PFSK-1 (cell line): ENCODE results near the gene PTGER4.

ENCODE experiments used
- FOXP2 ChIP-seq: optimal IDR thresholded peaks from 2 replicates; pipeline ENCODE3; 2011; ENCODE audit warnings: borderline replicate concordance, control low read depth, inconsistent platforms; ENCODE audit not compliant: insufficient read depth; ENCODE audit errors: extremely low read length, extremely low read depth
- POLR2AphosphoS5 ChIP-seq: IDR thresholded peaks from 2 replicates; pipeline ENCODE4 v1.6.1; 2012; ENCODE audit warnings: low read depth, mild to moderate bottlenecking, control low read depth, low read length, moderate library complexity
- SIN3A ChIP-seq: IDR thresholded peaks from 2 replicates; pipeline ENCODE4 v1.6.1; 2012; ENCODE audit warnings: mild to moderate bottlenecking, low read length, moderate library complexity, borderline replicate concordance; ENCODE audit not compliant: insufficient read depth
- TAF1 ChIP-seq: IDR thresholded peaks from 2 replicates; pipeline ENCODE4 v1.6.1; 2012; ENCODE audit warnings: low read length, control low read depth, borderline replicate concordance; ENCODE audit not compliant: insufficient read depth
- TF ChIP-seq, protein P1 (sequence below), 2 experiments: IDR thresholded peaks; 2 replicates each; pipeline versions ENCODE4 v1.6.1 to v1.8.0; 2011 to 2012; ENCODE audit warnings: low read depth in 2 of 2, low read length in 2 of 2, control low read depth in 1 of 2, inconsistent platforms in 1 of 2, mild to moderate bottlenecking in 1 of 2, moderate library complexity in 1 of 2; ENCODE audit not compliant: insufficient read depth in 1 of 2

DNA sequence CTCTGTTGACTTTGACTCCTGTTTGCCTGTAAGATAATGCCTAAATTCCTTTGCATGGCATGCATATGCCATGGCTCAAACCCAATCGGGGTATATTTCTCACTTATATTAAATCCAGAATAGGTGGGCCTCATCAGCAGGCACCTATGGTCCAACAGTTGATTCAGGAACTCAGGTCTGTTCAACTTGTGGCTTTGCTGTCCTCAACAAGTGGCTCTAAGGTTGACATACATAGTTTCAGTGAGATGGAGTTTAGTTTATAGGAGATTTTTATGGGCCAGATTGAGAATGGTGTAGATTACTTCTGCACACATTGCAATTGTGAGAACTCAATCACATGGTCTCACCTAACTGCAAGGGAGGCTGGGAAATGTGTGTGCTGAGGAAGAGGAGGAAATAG is 31.6 kb upstream of the PTGER4 start:
- TF ChIP-seq SIN3A (no peak), TAF1 (no peak), POLR2AphosphoS5 (no peak), FOXP2 (no peak)
- TF ChIP-seq, protein P1, sequence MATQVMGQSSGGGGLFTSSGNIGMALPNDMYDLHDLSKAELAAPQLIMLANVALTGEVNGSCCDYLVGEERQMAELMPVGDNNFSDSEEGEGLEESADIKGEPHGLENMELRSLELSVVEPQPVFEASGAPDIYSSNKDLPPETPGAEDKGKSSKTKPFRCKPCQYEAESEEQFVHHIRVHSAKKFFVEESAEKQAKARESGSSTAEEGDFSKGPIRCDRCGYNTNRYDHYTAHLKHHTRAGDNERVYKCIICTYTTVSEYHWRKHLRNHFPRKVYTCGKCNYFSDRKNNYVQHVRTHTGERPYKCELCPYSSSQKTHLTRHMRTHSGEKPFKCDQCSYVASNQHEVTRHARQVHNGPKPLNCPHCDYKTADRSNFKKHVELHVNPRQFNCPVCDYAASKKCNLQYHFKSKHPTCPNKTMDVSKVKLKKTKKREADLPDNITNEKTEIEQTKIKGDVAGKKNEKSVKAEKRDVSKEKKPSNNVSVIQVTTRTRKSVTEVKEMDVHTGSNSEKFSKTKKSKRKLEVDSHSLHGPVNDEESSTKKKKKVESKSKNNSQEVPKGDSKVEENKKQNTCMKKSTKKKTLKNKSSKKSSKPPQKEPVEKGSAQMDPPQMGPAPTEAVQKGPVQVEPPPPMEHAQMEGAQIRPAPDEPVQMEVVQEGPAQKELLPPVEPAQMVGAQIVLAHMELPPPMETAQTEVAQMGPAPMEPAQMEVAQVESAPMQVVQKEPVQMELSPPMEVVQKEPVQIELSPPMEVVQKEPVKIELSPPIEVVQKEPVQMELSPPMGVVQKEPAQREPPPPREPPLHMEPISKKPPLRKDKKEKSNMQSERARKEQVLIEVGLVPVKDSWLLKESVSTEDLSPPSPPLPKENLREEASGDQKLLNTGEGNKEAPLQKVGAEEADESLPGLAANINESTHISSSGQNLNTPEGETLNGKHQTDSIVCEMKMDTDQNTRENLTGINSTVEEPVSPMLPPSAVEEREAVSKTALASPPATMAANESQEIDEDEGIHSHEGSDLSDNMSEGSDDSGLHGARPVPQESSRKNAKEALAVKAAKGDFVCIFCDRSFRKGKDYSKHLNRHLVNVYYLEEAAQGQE (IDR thresholded peaks at IDR 0.05; ENCODE audit: insufficient read depth in 1 of 2, low read depth in 2 of 2, low read length in 2 of 2): no peak
